Stimulated activated CD8-positive, alpha-beta memory T cell treated with anti-CD3 and anti-CD28 coated beads, Interleukin-12 subunit alpha, Interleukin-12 subunit beta, amount 100 ng/mL, for 4 hours (primary cell): ENCODE results near the gene SMTNL2.
A peak's percentile ranks its signal among the peaks of the same experiment; 100 is the strongest.
"Not testable (repeated sequence)": the region's sequence is repeated elsewhere in the genome, so short reads cannot be mapped to it uniquely, and the experiment has no call there.

Source experiments
- DNase-seq: peaks from one replicate; pipeline ENCODE4 v3.0.0-alpha.2; 2020; ENCODE audit warnings: low read depth

The SMTNL2 gene

GRCh38 chr17:4585638-4585994, 1.3 kb downstream of the SMTNL2 start:
- DNase-seq = no peak

GRCh38 chr17:4586043-4586442, 1.7 kb downstream of the SMTNL2 start:
- DNase-seq = no peak

GRCh38 chr17:4587195-4587594, 2.9 kb downstream of the SMTNL2 start:
- DNase-seq = no peak

- DNase-seq = no peak
Observed at GRCh38 chr17:4587803-4588202, 3.5 kb downstream of the SMTNL2 start.

- DNase-seq = no peak
Observed at GRCh38 chr17:4588391-4588790, 4.1 kb downstream of the SMTNL2 start.

GRCh38 chr17:4588898-4589625, 4.7 kb downstream of the SMTNL2 start:
- DNase-seq = no peak

- DNase-seq = not testable (repeated sequence)
Observed at GRCh38 chr17:4590042-4590441, 5.7 kb downstream of the SMTNL2 start.

- DNase-seq = no peak
Observed at GRCh38 chr17:4590981-4591453, 6.7 kb downstream of the SMTNL2 start.

GRCh38 chr17:4591529-4591928, 7.2 kb downstream of the SMTNL2 start:
- no peak for DNase-seq

- no peak for DNase-seq
Observed at GRCh38 chr17:4592240-4593005, 8.1 kb downstream of the SMTNL2 start.

GRCh38 chr17:4593021-4593421, 8.7 kb downstream of the SMTNL2 start:
- DNase-seq = no peak

- DNase-seq = no peak
Observed at GRCh38 chr17:4594406-4594805, 10.1 kb downstream of the SMTNL2 start.

- peak; percentile 13 for DNase-seq
Observed at GRCh38 chr17:4594931-4595684, 10.8 kb downstream of the SMTNL2 start.

- not testable (repeated sequence) for DNase-seq
Observed at GRCh38 chr17:4595685-4596342, 11.5 kb downstream of the SMTNL2 start.

- DNase-seq = no peak
Observed at GRCh38 chr17:4596636-4597380, 12.5 kb downstream of the SMTNL2 start.

GRCh38 chr17:4597975-4598374, 13.6 kb downstream of the SMTNL2 start:
- no peak for DNase-seq

GRCh38 chr17:4598776-4599504, 14.6 kb downstream of the SMTNL2 start:
- no peak for DNase-seq

GRCh38 chr17:4599505-4600281, 15.4 kb downstream of the SMTNL2 start:
- DNase-seq = no peak

- no peak for DNase-seq
Observed at GRCh38 chr17:4600563-4600962, 16.2 kb downstream of the SMTNL2 start.

GRCh38 chr17:4601326-4601725, 17.0 kb downstream of the SMTNL2 start:
- no peak for DNase-seq
